Sciatic nerve (tissue), 2 donors: ENCODE data around the gene TNIK. TPM values are rescaled to one million over a fixed set of nuclear protein-coding genes. Genes with fewer than 3 reads are reported as not detected.

Source experiments
- ATAC-seq: fragments of 200-7000 bp; cut with Tn5 transposase; one replicate; pipeline ENCODE4 v1.9.1; 2020; ENCODE audit warnings: mild to moderate bottlenecking, moderate library complexity
- DNase-seq: peaks from one replicate; pipeline ENCODE4 v3.0.0-alpha.2; 2020; ENCODE audit warnings: low spot score
- intact Hi-C: fragments of 100-400 bp; cut with DNase I; formaldehyde crosslinking; loops from one replicate; pipeline ENCODE4 v1.14.2; 2022
- total RNA-seq: library from RNA; stranded (reverse); fragmentation: NEBNext Ultra II Directional; extraction: Animal tissue kit (Norgen Biotek cat#: 25700); gene quantifications from one replicate; pipeline ENCODE4 v1.2.1, GENCODE V29; 2021
- donor health status: DM: no; HTN: no; CAD: no.
- donor health status: DM: no; HTN: no; CAD: no.

TNIK gene
- total RNA-seq, result 9.5 TPM

DNA sequence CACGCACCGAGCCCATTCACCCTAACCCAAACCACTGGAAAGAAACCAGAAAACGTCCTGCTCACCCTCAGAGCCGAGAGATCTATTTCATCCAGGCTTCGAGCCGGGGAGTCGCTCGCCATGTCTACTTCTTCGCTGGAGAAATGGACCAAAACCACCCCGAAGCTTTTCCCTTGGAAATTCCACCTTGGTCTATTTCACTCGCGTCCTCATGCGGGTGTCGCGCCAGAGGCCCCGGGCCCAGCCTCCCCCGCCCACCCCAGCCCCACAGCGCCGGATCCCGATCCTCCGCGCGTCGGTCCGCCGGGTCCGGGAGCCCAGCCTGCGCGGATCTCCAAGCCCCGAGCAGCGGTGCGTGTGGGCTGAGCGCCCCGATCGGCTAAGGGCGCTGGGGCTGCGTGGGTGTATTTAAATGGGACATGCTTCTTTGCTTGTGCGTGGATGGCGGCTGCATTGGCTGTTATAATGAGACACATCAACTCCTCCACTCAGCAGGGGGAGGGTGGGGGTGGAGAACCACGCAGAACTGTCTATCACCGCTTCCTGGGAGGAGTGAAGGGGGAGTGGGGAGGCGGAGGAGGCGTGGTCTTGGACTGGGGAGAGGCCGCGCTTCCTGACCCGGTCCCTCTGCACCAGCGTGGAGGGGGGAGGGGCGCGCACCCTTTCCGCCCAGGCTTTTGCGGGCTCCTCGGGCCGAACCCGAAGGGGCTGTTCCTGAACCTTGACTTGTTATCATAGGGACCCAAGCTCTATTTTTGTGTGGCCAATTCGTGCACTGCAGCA, at the start of gene TNIK:
Gene TNIK, minus strand, starts transcription at position 464 of the 783 bp plus-strand sequence. Its CDS starts 342 bp downstream, at position 122.
- ATAC-seq (peak; percentile 97), DNase-seq (peak; percentile 93)
- intact Hi-C loops, result no loop called here

DNA sequence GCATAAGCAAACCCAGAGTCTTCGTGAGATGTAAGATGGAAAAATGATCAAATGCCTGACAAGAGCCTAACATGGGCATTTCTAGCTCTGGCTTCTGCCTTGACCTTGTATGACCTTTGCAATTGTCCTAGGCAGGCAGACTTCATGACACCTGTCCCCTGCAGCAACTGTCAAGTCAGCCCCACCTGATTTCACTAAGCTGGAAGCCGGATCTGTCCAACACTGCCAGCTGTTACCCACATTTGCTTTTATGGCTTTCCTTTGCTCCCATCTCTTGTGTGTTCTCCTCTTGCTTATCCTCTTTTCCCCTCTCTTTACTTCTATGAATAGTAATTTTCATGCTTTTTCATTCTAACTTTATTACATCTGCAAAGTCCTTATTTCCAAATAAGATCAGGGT, 48.5 kb upstream of the TNIK start:
- intact Hi-C loops, result no loop called here
- no peak for DNase-seq
- no peak for ATAC-seq

DNA sequence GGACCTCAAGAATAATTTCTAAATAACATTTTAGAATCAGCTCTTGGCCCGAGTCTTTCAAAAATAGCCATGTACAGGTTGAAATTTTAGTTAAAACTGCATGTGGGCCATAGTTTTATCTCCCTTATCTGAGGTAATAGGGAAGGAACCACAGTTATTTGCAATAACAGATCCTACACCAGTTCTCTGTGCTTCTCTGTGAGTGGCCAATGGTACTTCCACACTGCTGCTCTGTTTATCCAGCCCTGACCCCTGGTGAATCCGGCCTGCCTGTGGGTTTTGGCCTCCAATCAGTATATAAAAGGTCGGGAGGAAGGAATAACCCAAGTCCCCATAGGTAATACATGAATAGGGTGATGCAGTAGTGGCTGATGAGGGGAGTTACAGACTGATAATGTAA, 48.0 kb upstream of the TNIK start:
- ATAC-seq (no peak), DNase-seq (no peak)
- intact Hi-C loops, result no loop called here

DNA sequence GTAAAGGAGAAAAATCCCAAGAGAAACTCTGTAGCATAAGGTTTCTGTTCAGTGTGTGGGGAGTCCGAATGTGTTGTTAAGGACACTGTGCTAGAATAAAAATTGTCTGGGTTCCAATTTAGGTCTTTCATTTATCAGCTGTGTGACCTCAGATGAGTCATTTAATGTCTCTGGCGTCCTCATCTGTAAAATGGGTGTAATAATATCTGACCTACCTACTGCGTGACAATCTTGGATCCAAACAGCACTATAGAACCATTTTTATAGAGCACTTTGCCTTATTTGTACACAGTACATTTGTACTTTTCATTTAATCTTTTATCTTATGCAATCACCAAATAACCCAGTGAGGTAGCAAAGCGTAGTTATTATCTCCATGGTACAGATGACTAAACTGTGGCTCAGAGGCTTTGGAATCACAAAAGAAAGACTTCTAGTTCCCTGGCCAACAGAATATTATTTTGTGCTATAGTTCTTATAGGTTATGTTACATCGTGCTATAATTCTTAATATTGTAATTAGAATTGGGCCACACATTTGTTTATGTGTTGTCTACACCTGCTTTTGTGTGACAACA, 46.6 kb upstream of the TNIK start:
- DNase-seq (no peak), ATAC-seq (no peak)
- intact Hi-C loops, result no loop called here

DNA sequence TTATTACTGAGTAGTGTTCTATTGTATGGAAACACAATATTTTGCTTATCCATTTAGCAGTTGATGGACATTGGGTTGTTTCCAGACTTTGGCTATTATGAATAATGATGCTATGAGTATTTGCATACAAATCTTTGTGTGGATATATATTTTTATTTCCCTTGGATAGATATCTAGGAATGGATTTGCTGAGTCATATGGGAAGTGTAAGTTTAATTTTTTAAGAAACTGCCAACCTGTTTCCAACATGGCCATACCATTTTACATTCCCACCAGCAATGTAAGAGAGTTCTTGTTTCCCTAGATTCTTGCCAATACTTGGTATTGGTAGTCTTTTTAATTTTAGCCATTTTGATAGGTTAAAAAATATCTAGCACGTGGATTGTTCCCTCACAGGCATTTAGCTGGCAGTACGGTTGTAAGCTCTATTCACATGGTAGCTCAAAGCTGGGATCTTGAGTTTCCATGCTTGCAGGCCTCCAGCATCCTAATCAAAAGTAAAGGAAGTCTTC, 45.7 kb upstream of the TNIK start:
- no peak for DNase-seq
- ATAC-seq, result no peak
- intact Hi-C loops, result no loop called here

DNA sequence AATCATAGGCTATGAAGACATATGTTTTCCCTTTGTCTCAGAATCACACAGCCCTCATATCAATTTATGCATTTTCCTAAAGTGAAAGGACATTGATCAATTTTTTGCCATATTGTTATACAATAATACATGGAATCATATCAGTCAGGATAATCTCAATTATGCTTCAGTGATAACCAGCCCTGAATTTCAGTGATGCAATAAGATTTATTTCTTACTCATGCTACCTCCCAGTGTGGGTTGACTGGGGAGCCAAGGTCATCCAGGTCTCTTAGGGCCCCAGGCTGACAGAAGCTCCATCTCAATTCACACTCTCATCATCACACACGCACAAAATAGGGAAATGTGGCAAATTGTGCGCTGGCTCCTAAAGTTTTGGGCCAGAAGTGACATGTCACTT, 44.2 kb upstream of the TNIK start:
- intact Hi-C loops, result no loop called here
- no peak for ATAC-seq

DNA sequence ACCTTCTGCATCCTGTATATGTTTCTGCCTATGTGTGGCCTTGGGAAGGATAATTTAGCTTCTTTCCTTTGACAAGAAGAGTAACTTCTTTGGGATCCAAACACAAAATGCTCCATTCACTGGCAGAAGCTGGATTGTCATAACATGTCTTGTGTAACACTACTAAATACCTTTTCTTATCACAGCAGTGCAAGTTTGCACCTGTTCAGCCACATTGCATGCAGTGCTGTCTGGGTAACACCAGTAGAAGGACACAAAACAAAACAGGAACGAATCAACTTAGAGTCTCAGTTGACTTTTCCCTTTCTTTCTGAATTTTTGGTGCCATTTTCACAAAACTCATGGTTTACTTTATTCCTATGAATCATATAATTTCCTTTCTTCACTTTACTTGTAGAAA, 43.6 kb upstream of the TNIK start:
- ATAC-seq (no peak), DNase-seq (no peak)
- intact Hi-C loops, result no loop called here

More for the DNA sequence above, 44.2 kb upstream of the TNIK start:
- DNase-seq, result no peak

DNA sequence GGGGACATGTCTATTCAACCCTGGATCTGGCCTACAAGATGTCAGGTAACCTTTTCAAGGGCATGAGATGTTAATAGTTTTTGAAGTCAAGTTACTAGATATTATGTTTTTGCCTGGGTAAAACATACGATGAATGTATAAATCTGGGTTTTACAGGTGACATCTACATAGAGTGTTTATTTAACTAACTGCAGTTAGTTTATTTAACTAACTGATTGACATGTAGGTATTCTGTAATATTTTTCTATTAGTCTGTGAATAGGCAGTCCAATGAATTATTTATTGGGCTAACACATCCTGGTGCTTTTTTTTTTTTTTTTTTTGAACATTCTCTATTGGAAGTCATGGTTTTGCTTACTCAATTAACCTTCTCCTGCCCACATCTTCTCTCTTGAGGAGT, 38.7 kb upstream of the TNIK start:
- intact Hi-C loops, result no loop called here
- no peak for ATAC-seq
- no peak for DNase-seq

DNA sequence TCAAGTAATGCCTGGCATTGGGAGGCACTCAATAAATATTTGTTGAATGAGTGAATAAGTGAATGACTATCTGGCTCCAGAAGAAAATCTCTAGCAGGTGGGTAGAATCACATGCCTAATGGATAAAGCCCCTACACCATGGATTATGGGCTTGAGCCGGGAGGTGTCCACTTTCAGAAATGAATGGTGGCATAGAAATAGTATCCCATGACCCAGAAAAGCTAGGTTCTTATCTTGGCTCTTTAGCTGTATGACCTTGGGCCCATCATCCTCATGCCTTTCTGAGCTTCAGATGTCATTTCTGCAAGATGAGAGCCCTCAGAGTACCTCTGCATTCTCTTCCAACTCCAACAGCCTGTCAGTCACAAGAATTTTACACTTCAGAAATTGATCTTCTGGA, 37.3 kb upstream of the TNIK start:
- DNase-seq (no peak), ATAC-seq (no peak)
- intact Hi-C loops, result no loop called here

DNA sequence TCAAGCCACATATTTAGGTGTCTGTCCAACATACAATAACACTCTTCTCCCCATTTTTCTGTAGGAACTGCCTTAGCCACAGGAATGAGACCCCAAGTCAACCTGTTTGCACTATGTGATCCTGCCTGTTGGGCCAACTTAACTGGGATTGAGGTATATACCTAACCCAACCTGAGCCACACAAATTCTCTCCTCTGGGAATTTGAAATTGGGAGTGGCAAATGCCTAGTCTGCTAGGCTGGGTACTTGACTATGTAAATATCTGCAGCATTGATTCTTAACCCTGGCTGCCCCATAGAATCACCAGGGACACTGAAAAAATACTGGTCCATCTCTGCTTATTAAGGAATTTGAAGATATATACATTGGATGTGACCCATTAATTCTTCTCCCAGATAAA, 35.2 kb upstream of the TNIK start:
- ATAC-seq, result no peak
- intact Hi-C loops, result no loop called here
- DNase-seq, result no peak

DNA sequence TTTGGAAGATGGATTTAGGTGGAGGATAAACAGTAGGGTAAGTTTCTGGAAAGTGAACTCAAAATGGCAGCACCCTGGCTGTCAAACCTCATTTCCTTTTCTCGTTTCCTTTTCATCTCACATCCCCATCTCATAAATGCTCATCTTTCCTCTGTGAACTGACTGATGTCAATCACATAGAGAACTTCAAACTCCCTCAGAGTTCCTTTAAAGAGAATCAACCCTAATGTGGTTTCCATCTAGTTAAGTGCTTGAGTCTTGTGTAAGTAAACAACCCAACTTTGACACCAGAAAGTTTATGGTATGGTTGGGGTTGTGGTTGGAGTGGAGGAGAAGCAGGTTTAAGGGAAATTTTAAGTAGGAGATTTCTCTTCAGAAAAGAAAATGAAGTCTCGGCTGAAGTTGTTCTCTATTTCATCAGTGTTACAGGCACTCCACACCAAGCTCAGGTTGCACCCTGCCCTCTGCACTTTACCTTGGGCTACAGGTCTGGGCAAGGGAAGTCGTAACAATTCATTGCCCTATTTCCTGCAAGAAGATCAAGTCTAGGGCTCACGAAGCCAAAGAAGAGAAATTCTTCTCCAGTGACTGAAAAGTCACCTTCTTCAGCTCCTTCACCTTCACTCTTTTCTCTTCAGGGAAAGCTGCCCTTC, 34.4 kb upstream of the TNIK start:
- DNase-seq (no peak), ATAC-seq (no peak)
- intact Hi-C loops, result no loop called here

DNA sequence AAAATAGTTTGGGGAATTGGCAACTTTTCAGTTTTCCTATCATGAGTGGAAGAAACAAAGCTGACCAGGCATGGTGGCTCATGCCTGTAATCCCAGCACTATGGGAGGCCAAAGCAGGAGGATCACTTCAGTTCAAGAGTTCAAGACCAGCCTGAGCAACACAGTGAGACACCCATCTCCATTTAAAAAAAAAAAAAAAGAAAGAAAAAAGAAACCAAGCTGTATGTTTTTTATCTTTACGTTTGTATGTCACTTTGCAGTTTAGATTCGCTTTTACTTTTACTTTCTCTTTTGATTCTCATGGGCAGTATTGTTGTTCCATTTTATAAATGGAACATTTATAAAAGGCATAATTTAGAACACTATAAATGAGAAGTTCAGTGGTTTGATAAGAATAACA, 31.2 kb upstream of the TNIK start:
- ATAC-seq, result no peak
- intact Hi-C loops, result no loop called here
- no peak for DNase-seq

DNA sequence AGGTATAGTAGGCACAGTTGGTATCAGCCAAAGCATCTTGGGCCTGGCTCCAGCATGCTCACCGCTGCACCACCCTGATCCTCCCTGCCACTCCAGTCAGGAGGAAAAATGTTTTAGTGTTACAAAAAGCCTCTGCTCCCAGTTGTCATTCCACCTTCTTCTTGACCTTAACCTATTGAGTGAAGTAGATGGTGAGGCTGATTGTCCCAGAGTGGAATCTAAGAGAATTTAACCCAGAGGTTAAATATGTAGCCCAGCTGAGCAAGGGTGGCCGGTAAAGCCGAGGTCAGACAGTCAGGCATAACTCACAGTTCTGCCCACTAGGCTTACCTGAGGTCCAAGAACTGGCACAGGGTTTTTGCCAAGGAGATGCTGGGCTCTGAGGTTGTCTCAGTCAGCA, 30.7 kb upstream of the TNIK start:
- ATAC-seq (no peak), DNase-seq (no peak)
- intact Hi-C loops, result no loop called here

DNA sequence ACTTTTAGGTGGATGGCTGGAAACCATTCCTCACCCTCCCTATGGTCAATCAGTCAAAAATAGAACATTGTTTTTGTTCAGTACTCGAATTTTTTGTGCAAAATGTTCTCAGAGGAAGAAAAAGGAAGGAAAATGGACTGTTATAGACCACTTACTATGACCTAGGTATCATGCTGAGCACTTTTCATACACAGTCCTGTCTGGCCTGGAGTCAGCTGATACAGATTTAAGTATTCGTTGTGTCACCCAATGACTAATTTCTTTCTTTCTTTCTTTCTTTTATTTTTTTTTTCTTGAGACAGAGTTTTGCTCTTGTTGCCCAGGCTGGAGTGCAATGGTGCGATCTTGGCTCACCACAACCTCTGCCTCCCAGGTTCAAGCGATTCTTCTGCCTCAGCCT, 29.1 kb upstream of the TNIK start:
- ATAC-seq (no peak), DNase-seq (no peak)
- intact Hi-C loops, result no loop called here

DNA sequence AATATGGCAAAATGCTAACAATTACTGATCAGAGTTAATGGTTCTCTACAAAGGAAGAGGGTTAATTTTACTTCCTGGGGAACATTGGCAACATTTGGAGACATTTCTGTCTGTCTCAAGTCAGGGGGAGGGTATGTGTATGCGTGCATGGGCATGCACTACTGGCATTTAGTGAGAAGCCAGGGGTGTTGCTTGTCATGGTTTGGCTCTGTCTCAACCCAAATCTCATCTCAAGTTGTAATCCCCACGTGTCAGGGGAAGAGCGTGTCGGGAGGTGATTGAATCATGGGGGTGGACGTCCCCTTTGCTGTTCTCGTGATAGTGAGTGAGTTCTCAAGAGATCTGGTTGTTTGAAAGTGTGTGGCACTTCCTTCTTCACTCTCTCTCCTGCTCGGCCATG, 28.3 kb upstream of the TNIK start:
- no peak for DNase-seq
- intact Hi-C loops, result no loop called here

DNA sequence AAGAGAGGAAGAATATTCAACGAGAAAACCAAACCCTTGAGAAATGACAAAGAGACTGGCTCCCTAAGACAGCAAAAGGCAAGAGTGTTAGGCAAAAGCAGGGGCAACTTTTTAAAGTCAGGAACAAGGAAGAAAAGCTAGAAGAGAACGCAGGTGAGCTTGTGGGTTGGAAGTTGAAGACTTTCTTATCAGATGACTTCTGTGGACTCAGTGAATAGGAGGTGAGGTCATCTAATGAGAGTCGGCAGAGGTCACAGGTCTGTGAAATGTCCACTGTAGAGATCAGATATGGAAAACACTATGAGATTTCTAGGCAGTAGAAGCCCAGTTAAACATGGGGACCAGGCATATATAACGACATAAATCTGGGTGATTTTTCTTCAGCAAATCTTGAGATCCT, 27.2 kb upstream of the TNIK start:
- intact Hi-C loops, result no loop called here
- ATAC-seq, result no peak
- DNase-seq, result no peak

More for the DNA sequence above, 28.3 kb upstream of the TNIK start:
- ATAC-seq, result no peak

DNA sequence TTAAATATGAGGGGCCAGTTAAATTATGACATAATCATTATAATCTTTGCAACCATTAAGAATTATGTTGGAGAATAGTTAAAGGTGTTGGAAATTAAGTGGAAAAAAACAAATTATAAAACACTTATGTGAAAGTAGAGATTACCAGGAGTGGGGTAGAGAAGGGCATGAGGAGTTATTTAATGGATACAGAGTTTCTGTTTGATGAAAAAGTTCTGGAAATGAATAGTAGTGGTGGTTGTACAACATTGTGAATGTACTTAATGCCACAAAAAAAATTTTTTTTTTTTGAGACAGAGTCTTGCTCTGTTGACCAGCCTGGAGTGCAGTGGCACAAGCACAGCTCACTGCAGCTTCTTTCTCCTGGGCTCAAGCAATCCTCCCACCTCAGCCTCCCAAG, 25.1 kb upstream of the TNIK start:
- DNase-seq, result no peak
- ATAC-seq, result no peak
- intact Hi-C loops, result no loop called here

DNA sequence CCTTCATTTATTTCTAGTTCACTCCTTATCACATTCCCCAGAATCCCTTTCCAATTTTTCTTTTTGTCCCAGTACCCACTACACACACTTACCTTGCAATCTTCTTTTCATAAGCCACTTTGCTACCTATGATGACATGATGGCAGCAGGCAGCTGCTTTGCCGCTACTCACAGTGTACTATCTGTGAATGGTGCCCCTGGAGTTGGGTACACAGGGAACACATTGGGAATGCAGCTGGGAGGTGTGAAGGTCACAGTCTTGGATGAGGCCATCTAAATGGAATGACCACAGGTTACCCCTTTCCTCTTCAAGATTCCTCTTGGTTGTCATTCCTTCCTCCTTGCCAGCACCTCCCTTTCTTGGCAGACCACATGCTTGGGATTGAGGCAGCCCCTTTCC, 20.8 kb upstream of the TNIK start:
- ATAC-seq (no peak), DNase-seq (no peak)
- intact Hi-C loops, result no loop called here

DNA sequence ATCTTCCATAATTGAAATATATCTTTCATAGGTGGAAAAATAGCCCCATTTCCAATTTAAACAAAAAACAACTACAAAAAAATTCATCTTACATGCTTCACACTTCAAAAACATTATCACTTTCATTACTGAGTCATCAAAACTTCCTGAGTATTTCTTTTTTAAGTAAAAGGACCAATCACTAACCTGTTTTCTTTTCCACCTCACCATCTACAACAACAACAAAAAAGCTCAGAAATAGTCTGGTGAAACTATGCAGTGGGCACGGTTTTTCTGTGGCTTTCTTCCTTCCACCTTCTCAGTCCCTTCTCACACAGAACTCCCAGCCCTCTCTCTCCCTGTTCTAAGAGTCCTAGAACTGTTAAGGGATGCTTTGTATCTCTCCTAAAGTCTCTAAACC, 20.3 kb upstream of the TNIK start:
- intact Hi-C loops, result no loop called here
- DNase-seq (no peak), ATAC-seq (no peak)

DNA sequence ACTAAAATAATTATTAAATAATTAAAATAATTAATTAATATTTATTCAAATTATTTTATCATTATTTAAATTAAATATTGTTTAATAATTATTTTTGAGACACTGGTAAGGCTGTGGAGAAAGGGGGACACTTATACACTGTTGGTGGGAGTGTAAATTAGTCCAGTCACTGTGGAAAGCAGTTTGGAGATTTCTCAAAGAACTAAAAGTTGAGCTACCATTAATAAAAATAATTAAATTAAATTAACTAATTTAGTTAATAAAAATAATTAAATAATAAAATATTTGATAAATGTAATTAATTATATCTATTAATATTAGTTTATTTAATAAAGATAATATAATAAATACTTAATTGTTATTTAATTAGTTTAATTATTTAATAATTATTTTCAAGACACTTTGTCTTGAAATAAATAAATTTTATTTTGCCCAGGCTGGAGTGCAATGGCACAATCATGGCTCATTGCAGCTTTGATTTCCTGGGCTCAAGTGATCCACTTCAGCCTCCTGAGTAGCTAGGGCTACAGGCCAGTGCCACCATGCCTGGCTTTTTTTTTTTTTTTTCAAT, 16.4 kb upstream of the TNIK start:
- intact Hi-C loops, result no loop called here
- ATAC-seq (no peak), DNase-seq (no peak)
